Brain microvascular endothelial cell (primary cell): ENCODE data around the gene HORMAD1.
A peak's percentile ranks its signal among the peaks of the same experiment; 100 is the strongest.

Experiments
- DNase-seq: peaks from one replicate; pipeline ENCODE4 v3.0.0-alpha.2; 2020
- H3K27ac ChIP-seq: fragments of 250-450 bp; sonication (Bioruptor Pico); 2 replicates; pipeline ENCODE4 v1.5.1; 2020; ENCODE audit warnings: mild to moderate bottlenecking, moderate library complexity
- H3K27me3 ChIP-seq: fragments of 250-450 bp; sonication (Bioruptor Pico); replicated peaks from 2 replicates; pipeline ENCODE4 v1.5.1; 2020; ENCODE audit warnings: mild to moderate bottlenecking
- H3K36me3 ChIP-seq: fragments of 250-450 bp; sonication (Bioruptor Pico); replicated peaks from 2 replicates; pipeline ENCODE4 v1.5.1; 2020; ENCODE audit warnings: mild to moderate bottlenecking
- H3K4me3 ChIP-seq: 2 replicates; pipeline ENCODE4 v1.5.1; 2011; ENCODE audit warnings: low read depth, mild to moderate bottlenecking, control low read depth, low read length, moderate library complexity
- in situ Hi-C: cut with HindIII; loops from 2 replicates; pipeline ENCODE4 v1.10.0; 2017; ENCODE audit warnings: low sequenced_read_pairs, low pct_ligation_motif_present
- TF ChIP-seq, protein P1 (sequence below): IDR thresholded peaks from 2 replicates; pipeline ENCODE4 v1.5.1; 2011; ENCODE audit warnings: low read depth, mild to moderate bottlenecking, moderate library complexity, low read length, control low read depth, inconsistent platforms; ENCODE audit errors: missing control alignments

Gene HORMAD1

DNA sequence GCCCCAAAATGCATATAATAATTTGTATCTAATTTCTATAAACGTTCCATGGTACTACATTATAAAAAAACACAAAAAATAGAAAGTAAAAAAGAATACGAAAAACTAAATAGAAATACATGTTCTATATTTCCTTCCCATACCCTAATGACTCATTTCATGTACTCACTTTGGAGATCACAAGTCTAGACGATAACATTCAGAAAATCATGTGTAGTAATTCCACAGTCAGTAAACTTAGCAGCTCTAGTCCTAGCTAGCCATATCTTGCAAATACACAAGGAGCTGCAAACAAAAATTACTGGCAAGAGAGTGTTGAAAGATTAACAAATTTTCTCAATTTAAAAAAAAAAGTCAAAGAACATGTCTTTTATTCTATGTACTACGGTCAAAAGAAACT lies 25.1 kb downstream of the HORMAD1 start:
- TF ChIP-seq, protein P1, sequence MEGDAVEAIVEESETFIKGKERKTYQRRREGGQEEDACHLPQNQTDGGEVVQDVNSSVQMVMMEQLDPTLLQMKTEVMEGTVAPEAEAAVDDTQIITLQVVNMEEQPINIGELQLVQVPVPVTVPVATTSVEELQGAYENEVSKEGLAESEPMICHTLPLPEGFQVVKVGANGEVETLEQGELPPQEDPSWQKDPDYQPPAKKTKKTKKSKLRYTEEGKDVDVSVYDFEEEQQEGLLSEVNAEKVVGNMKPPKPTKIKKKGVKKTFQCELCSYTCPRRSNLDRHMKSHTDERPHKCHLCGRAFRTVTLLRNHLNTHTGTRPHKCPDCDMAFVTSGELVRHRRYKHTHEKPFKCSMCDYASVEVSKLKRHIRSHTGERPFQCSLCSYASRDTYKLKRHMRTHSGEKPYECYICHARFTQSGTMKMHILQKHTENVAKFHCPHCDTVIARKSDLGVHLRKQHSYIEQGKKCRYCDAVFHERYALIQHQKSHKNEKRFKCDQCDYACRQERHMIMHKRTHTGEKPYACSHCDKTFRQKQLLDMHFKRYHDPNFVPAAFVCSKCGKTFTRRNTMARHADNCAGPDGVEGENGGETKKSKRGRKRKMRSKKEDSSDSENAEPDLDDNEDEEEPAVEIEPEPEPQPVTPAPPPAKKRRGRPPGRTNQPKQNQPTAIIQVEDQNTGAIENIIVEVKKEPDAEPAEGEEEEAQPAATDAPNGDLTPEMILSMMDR = no peak
- no peak for DNase-seq
- Histone ChIP-seq H3K27me3 (no peaks in the 10 kb centered on the region), H3K36me3 (peaks cover 4% of the 10 kb centered on the region), H3K4me3 (no peak overlapping the region), H3K27ac (no peak overlapping the region)
- in situ Hi-C loops = no loop called here

DNA sequence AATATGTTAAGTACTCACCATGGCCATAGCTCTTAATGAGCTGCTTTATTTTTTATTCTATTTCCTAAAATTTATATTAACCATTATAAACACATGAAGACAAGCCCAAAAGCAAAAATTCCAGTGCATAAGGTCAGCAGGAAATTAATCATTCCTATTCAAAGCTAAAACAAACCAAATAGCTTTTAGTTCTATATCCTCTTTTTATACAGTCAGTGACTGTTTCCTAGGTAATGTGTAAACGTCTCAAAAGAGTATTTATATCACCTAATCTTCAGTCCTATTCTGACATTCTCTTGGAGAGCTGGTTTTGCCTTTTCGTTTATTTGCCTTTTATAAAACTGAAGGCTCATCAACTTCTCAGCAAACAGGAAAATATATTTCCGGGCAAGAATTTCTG lies 28.0 kb downstream of the HORMAD1 start:
- H3K27ac ChIP-seq = peak overlapping the region; percentile 9
- H3K4me3 ChIP-seq = no peak overlapping the region
- TF ChIP-seq, protein P1 = no peak
- DNase-seq = no peak
- H3K27me3 ChIP-seq = no peaks in the 10 kb centered on the region
- peaks cover 12% of the 10 kb centered on the region for H3K36me3 ChIP-seq
- in situ Hi-C loops = no loop called here

DNA sequence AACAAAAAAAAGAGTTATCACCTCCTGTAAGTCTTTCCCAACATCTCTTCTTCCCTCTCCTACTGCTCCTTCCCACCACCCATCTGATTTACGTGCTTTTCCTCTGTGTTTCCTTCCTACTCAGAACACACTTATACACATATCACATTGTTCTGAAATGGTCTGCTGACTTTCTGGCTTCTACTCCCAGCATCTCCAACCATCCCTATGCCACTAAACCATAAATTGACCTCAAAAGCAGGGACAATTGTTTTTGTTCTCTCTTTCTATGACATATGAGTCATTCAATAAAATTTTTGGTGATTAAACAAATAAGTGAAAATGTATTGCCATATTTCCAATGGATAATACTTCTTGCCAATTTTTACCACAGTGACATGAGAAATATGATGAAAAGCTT lies 31.9 kb downstream of the HORMAD1 start:
- Histone ChIP-seq H3K27me3 (no peaks in the 10 kb centered on the region), H3K36me3 (peaks cover 15% of the 10 kb centered on the region), H3K4me3 (no peak overlapping the region), H3K27ac (no peak overlapping the region)
- TF ChIP-seq, protein P1 = no peak
- in situ Hi-C loops = no loop called here
- peak; percentile 9 for DNase-seq

DNA sequence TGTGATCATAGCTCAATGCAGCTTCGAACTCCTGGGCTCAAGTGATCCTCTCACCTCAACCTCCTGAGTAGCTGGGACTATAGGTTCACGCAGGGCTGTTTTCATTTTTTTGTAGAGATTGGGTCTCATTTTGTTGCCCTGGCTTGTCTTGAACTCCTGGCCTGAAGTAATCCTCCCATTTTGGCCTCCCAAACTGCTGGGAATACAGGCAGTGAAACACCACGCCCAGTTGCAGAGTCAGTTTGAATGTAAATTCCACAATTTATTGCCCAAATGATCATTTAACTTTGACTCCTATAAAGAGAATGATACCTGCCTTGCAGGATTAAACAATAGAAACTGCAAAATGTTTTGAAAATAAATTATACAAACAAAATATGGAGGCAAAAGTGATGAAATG lies 34.4 kb downstream of the HORMAD1 start:
- DNase-seq = no peak
- no peak overlapping the region for H3K27ac ChIP-seq
- TF ChIP-seq, protein P1 = no peak
- in situ Hi-C loops = no loop called here
- no peaks in the 10 kb centered on the region for H3K27me3 ChIP-seq
- H3K36me3 ChIP-seq = peaks cover 11% of the 10 kb centered on the region
- H3K4me3 ChIP-seq = no peak overlapping the region

DNA sequence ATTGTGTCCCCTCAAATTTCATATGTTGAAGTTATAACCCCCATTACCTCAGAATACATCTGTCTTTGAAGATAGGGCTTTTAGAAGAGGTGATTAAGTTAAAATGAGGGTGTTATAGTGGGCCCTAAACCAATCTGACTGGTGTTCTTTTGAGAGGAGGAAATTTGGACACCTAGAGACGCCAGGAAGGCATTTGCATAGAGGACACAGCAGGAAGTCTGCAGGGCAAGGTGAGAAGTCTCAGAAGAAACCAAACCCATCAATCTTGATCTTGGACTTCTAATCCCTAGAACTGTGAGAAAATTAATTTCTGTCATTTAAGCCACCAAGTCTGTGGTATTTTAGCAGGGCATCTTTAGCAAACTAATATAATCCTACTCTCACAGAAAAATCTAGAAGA lies 36.8 kb downstream of the HORMAD1 start:
- Histone ChIP-seq H3K36me3 (peaks cover 11% of the 10 kb centered on the region), H3K4me3 (no peak overlapping the region), H3K27ac (no peak overlapping the region), H3K27me3 (no peaks in the 10 kb centered on the region)
- TF ChIP-seq, protein P1 = no peak
- in situ Hi-C loops = no loop called here
- DNase-seq = no peak

DNA sequence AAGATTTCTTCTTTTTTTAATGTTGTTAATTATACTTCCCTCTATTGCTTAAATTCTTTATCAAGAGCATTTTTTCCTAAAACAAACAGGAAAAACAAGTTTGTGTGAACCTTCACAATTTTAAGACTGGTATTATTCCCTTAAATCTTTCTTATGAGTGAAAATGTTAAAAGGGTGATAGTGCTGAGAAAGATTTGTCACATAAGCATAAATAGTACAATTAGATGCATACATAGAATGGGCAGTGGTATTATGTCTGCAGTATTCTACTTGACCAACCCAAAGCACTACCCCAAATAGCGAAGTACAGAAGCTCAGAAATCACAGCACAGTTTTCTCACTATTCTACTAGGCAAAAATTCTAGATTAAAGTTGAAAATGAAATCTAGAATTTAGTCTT lies 41.7 kb downstream of the HORMAD1 start:
- H3K27ac ChIP-seq = no peak overlapping the region
- no peak overlapping the region for H3K4me3 ChIP-seq
- no peak for DNase-seq
- no peaks in the 10 kb centered on the region for H3K36me3 ChIP-seq
- in situ Hi-C loops = no loop called here
- TF ChIP-seq, protein P1 = no peak
- H3K27me3 ChIP-seq = no peaks in the 10 kb centered on the region
